Body of pancreas (tissue), 4 donors: ENCODE data around the gene CACNA1G. TPM values are rescaled to one million over a fixed set of nuclear protein-coding genes. Genes with fewer than 3 reads are reported as not detected.

ENCODE experiments used
- ATAC-seq: fragments of 150-250 bp; one replicate; pipeline ENCODE4 v1.9.1; 2016
- DNase-seq, 4 donors: peaks; one replicate each; pipeline ENCODE4 v3.0.0-alpha.2; 2019
- H3K27ac ChIP-seq, 4 donors: fragments of 200-600 bp; sonication (generic); 1 replicate in 3 of 4; 2 replicates in 1 of 4; pipeline versions ENCODE4 v1.5.1 to v1.6.1; 2016 to 2019; ENCODE audit warnings: mild to moderate bottlenecking in 1 of 4, mixed read lengths in 1 of 4, moderate library complexity in 1 of 4
- H3K27me3 ChIP-seq, 2 donors: fragments of 200-600 bp; sonication (generic); one replicate each; pipeline ENCODE4 v1.6.0; 2016; ENCODE audit warnings: mild to moderate bottlenecking in 1 of 2
- H3K36me3 ChIP-seq, 2 donors: fragments of 200-600 bp; sonication (generic); replicated peaks in 1 of 2; 2 replicates each; pipeline ENCODE4 v1.5.1; 2016; ENCODE audit warnings: low read depth in 2 of 2; ENCODE audit not compliant: insufficient read depth in 1 of 2
- H3K4me1 ChIP-seq: fragments of 200-600 bp; sonication (generic); one replicate; pipeline ENCODE4 v1.6.0; 2016
- H3K4me3 ChIP-seq, 2 donors: fragments of 200-600 bp; sonication (generic); 1 replicate in 1 of 2; 2 replicates in 1 of 2; pipeline ENCODE4 v1.5.1; 2016 to 2019
- H3K9me3 ChIP-seq, 3 donors: fragments of 200-600 bp; sonication (generic); 1 replicate in 2 of 3; 2 replicates in 1 of 3; pipeline ENCODE4 v1.5.1; 2016
- CTCF ChIP-seq, 7 experiments: fragments of 450-650 bp in 4 of 7; fragments of 200-600 bp in 3 of 7; sonication (generic) in 3 of 7; IDR thresholded peaks; one replicate each; pipeline ENCODE4 v1.5.1; 2016 to 2019; ENCODE audit warnings: antibody characterized with exemption in 7 of 7
- POLR2A ChIP-seq, 3 donors: fragments of 450-650 bp; IDR thresholded peaks; one replicate each; pipeline ENCODE4 v1.6.1; 2016; ENCODE audit warnings: antibody characterized with exemption in 3 of 3, mild to moderate bottlenecking in 2 of 3
- WGBS, 2 donors: methylation state at CpG; one replicate each; pipeline ENCODE4 v1.1.5; 2017; 5-methylcytosine and 5-hydroxymethylcytosine counted together
- intact Hi-C: fragments of 100-400 bp; cut with DNase I; formaldehyde crosslinking; loops from one replicate; pipeline ENCODE4 v1.15.1; 2023
- total RNA-seq, 2 donors: library from RNA; depleted of rRNA; stranded (reverse); fragments of >200 nt; gene quantifications; one replicate each; pipeline ENCODE4 v1.1.0, GENCODE V29; 2016

The CACNA1G gene
- total RNA-seq, 2 donors from 2014 or later = 0.26 to 0.33 TPM

- intact Hi-C loops = no loop called here
- Histone ChIP-seq H3K27me3 (no peaks in the 10 kb centered on the region), H3K4me1 (no peaks in the 10 kb centered on the region), H3K27ac (no peak overlapping the region), H3K36me3 (no peaks in the 10 kb centered on the region), H3K9me3 (no peaks in the 10 kb centered on the region), H3K4me3 (no peak overlapping the region)
- WGBS, 2 donors = 88 to 94% methylated on average over 11 to 18 of the region's 18 CpGs
- ATAC-seq = no peak
- TF ChIP-seq POLR2A (IDR thresholded peaks at IDR 0.05) (no peak), CTCF (IDR thresholded peaks at IDR 0.05) (no peak)
- DNase-seq = no peak
Measured at GRCh38 chr17:50524838-50525237, 35.7 kb upstream of the CACNA1G start.

- intact Hi-C loops = no loop called here
- no peak overlapping the region for H3K27ac ChIP-seq
- ATAC-seq = no peak
- H3K9me3 ChIP-seq = no peaks in the 10 kb centered on the region
- DNase-seq = no peak
- no peak overlapping the region for H3K4me3 ChIP-seq
- 52 to 63% methylated on average over 5 of the region's 5 CpGs for WGBS, 2 donors
- peaks cover 18% of the 10 kb centered on the region for H3K4me1 ChIP-seq
- no peak for TF ChIP-seq POLR2A (IDR thresholded peaks at IDR 0.05)
- no peak for TF ChIP-seq CTCF (IDR thresholded peaks at IDR 0.05)
- no peaks in the 10 kb centered on the region for H3K27me3 ChIP-seq
- H3K36me3 ChIP-seq = no peaks in the 10 kb centered on the region
Measured at GRCh38 chr17:50527155-50527762, 33.3 kb upstream of the CACNA1G start.

- ATAC-seq (no peak), DNase-seq (no peak)
- Histone ChIP-seq H3K4me3 (no peak overlapping the region), H3K4me1 (peaks cover 26% of the 10 kb centered on the region), H3K27me3 (no peaks in the 10 kb centered on the region), H3K9me3 (no peaks in the 10 kb centered on the region), H3K27ac (no peak overlapping the region), H3K36me3 (no peaks in the 10 kb centered on the region)
- no peak for TF ChIP-seq POLR2A (IDR thresholded peaks at IDR 0.05)
- no peak for TF ChIP-seq CTCF (IDR thresholded peaks at IDR 0.05)
- WGBS, 2 donors = 36 to 73% methylated on average over 2 to 4 of the region's 4 CpGs
- intact Hi-C loops = no loop called here
Measured at GRCh38 chr17:50527949-50528474, 32.5 kb upstream of the CACNA1G start.

- intact Hi-C loops = loop anchor here (5.0 kb wide), 1 partner anchor 48 kb away; no protein-coding TSS in a partner anchor
- Histone ChIP-seq H3K36me3 (no peaks in the 10 kb centered on the region), H3K4me3 (no peak overlapping the region), H3K27ac (no peak overlapping the region), H3K9me3 (no peaks in the 10 kb centered on the region), H3K4me1 (peaks cover 42% of the 10 kb centered on the region), H3K27me3 (no peaks in the 10 kb centered on the region)
- WGBS, 2 donors = 86 to 91% methylated on average over 7 of the region's 7 CpGs
- TF ChIP-seq POLR2A (IDR thresholded peaks at IDR 0.05) (no peak), CTCF (IDR thresholded peaks at IDR 0.05) (no peak)
- ATAC-seq (no peak), DNase-seq (no peak)
Measured at GRCh38 chr17:50529849-50530248, 30.7 kb upstream of the CACNA1G start.
